ENCODE measurements around the gene SH3RF2.

DNA sequence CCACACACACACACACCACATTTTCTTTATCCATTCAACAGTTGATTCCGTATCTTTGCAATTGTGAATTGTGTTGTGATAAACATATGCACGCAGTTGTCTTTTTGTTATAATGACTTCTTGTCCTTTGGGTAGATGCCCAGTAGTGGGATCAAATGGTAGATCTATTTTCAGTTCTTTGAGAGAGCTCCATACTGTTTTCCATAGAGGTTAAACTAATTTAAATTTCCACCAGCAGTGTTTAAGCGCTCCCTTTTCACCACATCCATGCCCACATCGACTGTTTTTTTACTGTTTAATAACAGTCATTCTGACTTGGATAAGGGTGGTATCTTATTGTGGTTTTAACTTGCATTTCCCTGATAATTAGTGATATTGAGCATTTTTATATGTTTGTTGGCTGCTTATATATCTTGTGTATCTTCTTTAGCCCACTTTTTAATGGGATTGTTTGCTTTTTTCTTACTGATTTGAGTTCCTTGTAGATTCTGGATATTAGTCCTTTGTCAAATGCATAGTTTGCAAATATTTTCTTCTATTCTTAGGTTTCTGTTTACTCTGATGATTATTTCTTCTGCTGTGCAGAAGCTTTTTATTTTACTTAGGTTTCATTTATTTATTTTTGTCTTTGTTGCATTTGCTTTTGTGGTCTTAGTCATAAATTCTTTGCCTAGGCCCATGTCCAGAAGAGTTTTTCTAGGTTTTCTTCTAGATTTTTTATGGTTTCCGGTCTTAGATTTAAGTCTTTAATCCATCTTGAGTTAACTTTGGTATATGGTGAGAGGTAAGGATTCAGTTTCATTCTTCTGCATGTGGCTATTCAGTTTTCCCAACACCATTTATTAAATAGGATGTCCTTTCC lies 82.4 kb downstream of the SH3RF2 start:
- no peak for TF ChIP-seq EZH2 (IDR thresholded peaks at IDR 0.05; ENCODE audit: low read length, missing control alignments)
- TF ChIP-seq, protein P1, sequence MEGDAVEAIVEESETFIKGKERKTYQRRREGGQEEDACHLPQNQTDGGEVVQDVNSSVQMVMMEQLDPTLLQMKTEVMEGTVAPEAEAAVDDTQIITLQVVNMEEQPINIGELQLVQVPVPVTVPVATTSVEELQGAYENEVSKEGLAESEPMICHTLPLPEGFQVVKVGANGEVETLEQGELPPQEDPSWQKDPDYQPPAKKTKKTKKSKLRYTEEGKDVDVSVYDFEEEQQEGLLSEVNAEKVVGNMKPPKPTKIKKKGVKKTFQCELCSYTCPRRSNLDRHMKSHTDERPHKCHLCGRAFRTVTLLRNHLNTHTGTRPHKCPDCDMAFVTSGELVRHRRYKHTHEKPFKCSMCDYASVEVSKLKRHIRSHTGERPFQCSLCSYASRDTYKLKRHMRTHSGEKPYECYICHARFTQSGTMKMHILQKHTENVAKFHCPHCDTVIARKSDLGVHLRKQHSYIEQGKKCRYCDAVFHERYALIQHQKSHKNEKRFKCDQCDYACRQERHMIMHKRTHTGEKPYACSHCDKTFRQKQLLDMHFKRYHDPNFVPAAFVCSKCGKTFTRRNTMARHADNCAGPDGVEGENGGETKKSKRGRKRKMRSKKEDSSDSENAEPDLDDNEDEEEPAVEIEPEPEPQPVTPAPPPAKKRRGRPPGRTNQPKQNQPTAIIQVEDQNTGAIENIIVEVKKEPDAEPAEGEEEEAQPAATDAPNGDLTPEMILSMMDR (conservative IDR thresholded peaks at IDR 0.05 in 1 of 2, IDR thresholded peaks at IDR 0.05 in 1 of 2; ENCODE audit: low read depth in 1 of 2, low read length in 2 of 2), result no peak
